ENCODE results near the gene PCNX2.

Gene PCNX2

DNA sequence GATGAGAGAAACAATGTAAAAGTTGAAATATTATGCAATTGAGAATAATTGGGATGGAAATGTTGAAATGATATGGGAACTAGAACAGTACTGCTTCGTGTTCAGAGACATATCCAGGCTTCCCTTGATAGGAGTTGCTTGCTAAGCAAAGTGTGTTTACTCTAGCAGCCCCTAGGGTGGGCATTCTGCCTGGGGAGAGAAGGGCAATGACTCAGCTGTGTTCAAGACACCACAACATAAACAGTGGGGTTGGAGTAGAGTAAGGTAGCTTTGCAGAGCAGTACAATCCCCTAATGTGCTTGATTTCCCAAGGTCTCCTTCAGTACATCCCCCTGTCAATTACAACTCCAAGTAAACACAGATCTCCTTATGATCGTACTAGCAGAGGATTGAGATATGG lies 4.8 kb upstream of the PCNX2 start:
- Histone ChIP-seq H3K9ac (ENCODE audit: low read length) (no peak overlapping the region), H3K4me1 (ENCODE audit: control insufficient read depth, insufficient read depth, low read length) (no peaks in the 10 kb centered on the region), H3K9me3 (ENCODE audit: control insufficient read depth, low read length) (no peaks in the 10 kb centered on the region), H3K27me3 (ENCODE audit: control insufficient read depth, insufficient read depth, low read length) (no peaks in the 10 kb centered on the region), H3K4me3 (ENCODE audit: low read length) (no peak overlapping the region), H3K36me3 (ENCODE audit: control insufficient read depth, insufficient read depth, low read length) (no peaks in the 10 kb centered on the region)

DNA sequence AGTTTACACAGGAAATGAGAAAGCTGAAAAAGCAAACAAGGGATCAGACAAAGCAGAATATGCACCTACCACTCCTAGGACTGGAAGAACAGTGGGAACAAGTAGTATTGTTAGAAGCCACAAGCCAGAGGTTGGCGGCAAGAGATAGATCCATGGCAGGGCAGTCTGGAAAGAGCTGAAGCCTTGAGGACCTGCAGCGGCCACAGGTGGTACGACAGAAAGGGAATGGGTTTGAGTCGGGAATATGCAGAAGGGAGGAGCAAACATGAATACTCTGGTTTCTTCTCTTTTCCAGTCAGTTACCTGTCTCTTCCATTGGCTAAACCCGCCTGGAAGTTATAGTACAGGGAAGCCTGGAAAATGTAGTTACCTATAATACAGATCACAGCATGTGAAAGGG lies 3.9 kb upstream of the PCNX2 start:
- Histone ChIP-seq H3K36me3 (ENCODE audit: control insufficient read depth, insufficient read depth, low read length) (no peaks in the 10 kb centered on the region), H3K4me1 (ENCODE audit: control insufficient read depth, insufficient read depth, low read length) (no peaks in the 10 kb centered on the region), H3K27me3 (ENCODE audit: control insufficient read depth, insufficient read depth, low read length) (no peaks in the 10 kb centered on the region), H3K4me3 (ENCODE audit: low read length) (no peak overlapping the region), H3K9me3 (ENCODE audit: control insufficient read depth, low read length) (no peaks in the 10 kb centered on the region), H3K9ac (ENCODE audit: low read length) (no peak overlapping the region)

DNA sequence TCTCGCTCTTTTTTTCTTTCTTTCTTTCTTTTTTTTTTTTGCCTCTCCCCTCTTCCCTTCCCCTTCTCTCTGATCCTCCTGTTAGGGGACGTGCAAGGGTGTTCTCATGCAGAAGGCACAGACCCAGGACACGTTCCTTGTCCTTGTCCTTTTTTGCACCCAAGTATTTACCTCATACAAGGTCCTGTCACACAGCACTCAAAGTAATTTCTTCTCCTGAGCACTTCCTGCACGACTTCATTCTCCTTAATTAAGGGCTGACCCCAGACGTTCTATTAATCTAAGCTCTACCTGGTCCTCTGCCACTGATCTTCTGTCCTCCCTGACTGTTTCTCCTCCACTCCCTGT lies 424 bp upstream of the PCNX2 start:
- Histone ChIP-seq H3K4me1 (ENCODE audit: control insufficient read depth, insufficient read depth, low read length) (no peaks in the 10 kb centered on the region), H3K27me3 (ENCODE audit: control insufficient read depth, insufficient read depth, low read length) (no peaks in the 10 kb centered on the region), H3K9ac (ENCODE audit: low read length) (peak overlapping the region; percentile 48), H3K36me3 (ENCODE audit: control insufficient read depth, insufficient read depth, low read length) (no peaks in the 10 kb centered on the region), H3K9me3 (ENCODE audit: control insufficient read depth, low read length) (no peaks in the 10 kb centered on the region), H3K4me3 (ENCODE audit: low read length) (no peak overlapping the region)

DNA sequence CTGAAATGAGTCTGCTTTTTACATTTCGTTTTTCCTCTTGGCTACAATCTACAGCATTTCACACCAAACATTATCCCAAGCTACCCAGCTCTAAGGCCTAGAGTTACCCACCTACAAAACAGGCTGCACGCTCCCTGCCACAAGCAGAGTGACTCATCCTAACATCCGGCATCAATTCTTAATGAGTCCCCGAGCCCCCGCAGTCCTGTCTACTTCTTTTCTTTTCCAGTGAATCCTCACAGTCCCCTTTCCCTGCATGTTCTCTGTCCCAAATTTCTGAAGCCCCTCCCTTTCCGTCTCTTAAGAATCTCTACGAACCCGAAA lies 650 bp downstream of the PCNX2 start:
- peak overlapping the region; percentile 48 for H3K9ac ChIP-seq (ENCODE audit: low read length)
- no peaks in the 10 kb centered on the region for H3K36me3 ChIP-seq (ENCODE audit: control insufficient read depth, insufficient read depth, low read length)
- no peaks in the 10 kb centered on the region for H3K9me3 ChIP-seq (ENCODE audit: control insufficient read depth, low read length)
- H3K27me3 ChIP-seq (ENCODE audit: control insufficient read depth, insufficient read depth, low read length): no peaks in the 10 kb centered on the region
- H3K4me3 ChIP-seq (ENCODE audit: low read length): peak overlapping the region; percentile 25
- no peaks in the 10 kb centered on the region for H3K4me1 ChIP-seq (ENCODE audit: control insufficient read depth, insufficient read depth, low read length)

DNA sequence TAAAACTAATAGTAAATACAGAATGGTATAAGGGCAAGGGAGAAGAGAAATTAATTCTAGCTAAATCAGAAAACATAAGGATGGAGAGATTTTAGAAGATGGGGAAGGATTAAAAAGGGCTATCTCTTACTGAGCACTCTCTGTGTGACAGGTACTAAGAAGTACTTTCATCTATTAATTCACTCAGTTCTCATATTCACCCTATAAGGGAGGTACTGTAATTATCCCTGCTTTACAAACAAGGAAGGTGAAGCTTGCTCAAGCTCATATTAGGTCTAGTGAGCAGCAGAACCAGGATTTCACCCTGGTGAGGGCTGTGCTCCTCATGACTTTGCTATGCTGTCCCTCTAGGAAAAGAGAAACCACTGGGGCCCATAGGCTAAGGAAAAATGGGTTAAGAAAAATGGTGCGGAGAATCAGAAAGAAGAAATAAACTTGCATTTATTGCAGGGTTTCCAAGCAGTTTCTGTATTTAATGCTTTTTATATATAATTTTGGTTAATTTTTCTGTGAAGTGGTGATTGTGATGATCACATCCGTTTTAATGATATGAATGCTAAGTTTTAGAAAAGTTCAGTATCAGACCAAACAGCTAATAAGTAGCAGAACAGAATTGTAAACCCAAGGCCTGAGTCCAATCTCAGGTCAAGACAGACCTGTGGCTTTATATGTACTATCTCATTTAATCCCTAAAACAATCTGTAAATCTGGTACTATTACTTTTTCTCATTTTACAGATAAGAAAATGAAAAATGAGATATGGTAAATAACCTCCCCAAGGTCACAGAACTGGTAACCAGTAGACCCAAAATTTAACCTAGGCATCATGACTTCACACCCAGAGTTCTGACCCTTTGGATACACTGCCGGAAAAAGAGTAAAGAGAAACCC lies 1.7 kb downstream of the PCNX2 start:
- H3K9me3 ChIP-seq (ENCODE audit: control insufficient read depth, low read length): no peaks in the 10 kb centered on the region
- no peaks in the 10 kb centered on the region for H3K4me1 ChIP-seq (ENCODE audit: control insufficient read depth, insufficient read depth, low read length)
- H3K9ac ChIP-seq (ENCODE audit: low read length): no peak overlapping the region
- no peaks in the 10 kb centered on the region for H3K27me3 ChIP-seq (ENCODE audit: control insufficient read depth, insufficient read depth, low read length)
- H3K4me3 ChIP-seq (ENCODE audit: low read length): no peak overlapping the region
- H3K36me3 ChIP-seq (ENCODE audit: control insufficient read depth, insufficient read depth, low read length): no peaks in the 10 kb centered on the region

DNA sequence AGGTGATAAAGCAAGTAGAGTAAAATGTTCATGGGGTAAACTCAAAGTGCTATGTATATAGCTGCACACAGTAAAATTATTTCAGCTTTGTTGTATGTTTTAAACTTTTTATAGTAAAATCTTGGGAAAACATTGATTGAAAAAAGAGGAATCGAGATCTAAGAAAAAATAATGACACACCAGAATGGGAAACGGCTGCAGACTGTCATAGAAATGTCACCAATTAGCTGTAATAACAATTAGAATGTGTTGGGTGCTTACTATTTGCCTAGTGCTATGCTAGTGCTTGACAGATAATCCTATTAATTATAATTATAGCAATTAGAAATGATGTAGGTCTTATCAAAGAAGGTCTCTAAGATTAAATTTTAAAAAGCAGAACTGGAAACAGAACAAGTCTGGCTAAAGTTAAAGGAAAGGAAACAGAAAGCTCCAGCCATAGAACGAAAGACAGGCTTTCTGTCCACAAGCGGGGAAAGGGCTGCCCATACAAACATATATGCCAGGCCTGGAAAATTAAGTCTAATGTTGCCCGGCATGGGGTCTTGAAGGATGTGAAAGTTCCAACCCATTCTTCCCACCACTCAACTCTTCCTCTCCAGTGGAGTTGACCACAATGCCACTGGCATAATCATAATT lies 5.0 kb downstream of the PCNX2 start:
- Histone ChIP-seq H3K9ac (ENCODE audit: low read length) (no peak overlapping the region), H3K9me3 (ENCODE audit: control insufficient read depth, low read length) (no peaks in the 10 kb centered on the region), H3K4me3 (ENCODE audit: low read length) (no peak overlapping the region), H3K4me1 (ENCODE audit: control insufficient read depth, insufficient read depth, low read length) (no peaks in the 10 kb centered on the region), H3K36me3 (ENCODE audit: control insufficient read depth, insufficient read depth, low read length) (no peaks in the 10 kb centered on the region), H3K27me3 (ENCODE audit: control insufficient read depth, insufficient read depth, low read length) (no peaks in the 10 kb centered on the region)

DNA sequence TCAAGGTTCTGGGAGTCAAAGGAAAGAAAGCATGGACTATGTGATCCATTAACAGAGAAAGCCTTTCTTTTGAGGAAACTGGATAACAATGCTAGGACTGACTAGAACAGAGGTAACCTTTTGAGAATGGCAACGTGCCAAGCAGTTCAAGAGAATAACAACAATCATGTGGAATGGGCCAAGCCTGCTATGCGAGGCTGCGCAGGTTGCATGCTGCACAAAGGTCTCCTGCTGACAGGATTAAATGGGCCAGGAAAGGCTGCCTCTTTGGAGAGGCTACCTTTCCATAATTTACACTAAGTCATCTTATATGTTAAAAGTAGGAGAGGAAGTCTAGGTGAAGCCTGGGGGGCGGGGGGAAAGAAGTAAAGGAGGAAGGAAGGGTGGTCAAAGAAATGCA lies 5.8 kb downstream of the PCNX2 start:
- Histone ChIP-seq H3K9ac (ENCODE audit: low read length) (no peak overlapping the region), H3K36me3 (ENCODE audit: control insufficient read depth, insufficient read depth, low read length) (no peaks in the 10 kb centered on the region), H3K4me3 (ENCODE audit: low read length) (no peak overlapping the region), H3K9me3 (ENCODE audit: control insufficient read depth, low read length) (no peaks in the 10 kb centered on the region), H3K4me1 (ENCODE audit: control insufficient read depth, insufficient read depth, low read length) (no peaks in the 10 kb centered on the region), H3K27me3 (ENCODE audit: control insufficient read depth, insufficient read depth, low read length) (no peaks in the 10 kb centered on the region)

DNA sequence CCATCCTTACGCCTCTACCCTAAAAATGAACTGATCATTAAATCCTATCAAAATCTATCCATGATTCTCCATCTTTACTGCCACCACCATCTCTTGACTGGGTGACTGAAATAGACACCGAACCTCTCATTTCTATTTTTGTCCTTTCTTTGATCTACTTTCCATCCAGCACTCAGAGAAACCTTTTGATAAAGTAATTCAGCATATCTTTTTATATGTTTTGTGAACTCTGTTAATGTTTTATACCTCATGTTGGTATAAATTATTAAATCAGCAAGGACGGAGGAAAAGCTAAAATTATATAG lies 13.0 kb downstream of the PCNX2 start:
- Histone ChIP-seq H3K9me3 (ENCODE audit: control insufficient read depth, low read length) (no peaks in the 10 kb centered on the region), H3K4me1 (ENCODE audit: control insufficient read depth, insufficient read depth, low read length) (no peaks in the 10 kb centered on the region), H3K36me3 (ENCODE audit: control insufficient read depth, insufficient read depth, low read length) (no peaks in the 10 kb centered on the region), H3K27me3 (ENCODE audit: control insufficient read depth, insufficient read depth, low read length) (no peaks in the 10 kb centered on the region), H3K9ac (ENCODE audit: low read length) (no peak overlapping the region), H3K4me3 (ENCODE audit: low read length) (no peak overlapping the region)

DNA sequence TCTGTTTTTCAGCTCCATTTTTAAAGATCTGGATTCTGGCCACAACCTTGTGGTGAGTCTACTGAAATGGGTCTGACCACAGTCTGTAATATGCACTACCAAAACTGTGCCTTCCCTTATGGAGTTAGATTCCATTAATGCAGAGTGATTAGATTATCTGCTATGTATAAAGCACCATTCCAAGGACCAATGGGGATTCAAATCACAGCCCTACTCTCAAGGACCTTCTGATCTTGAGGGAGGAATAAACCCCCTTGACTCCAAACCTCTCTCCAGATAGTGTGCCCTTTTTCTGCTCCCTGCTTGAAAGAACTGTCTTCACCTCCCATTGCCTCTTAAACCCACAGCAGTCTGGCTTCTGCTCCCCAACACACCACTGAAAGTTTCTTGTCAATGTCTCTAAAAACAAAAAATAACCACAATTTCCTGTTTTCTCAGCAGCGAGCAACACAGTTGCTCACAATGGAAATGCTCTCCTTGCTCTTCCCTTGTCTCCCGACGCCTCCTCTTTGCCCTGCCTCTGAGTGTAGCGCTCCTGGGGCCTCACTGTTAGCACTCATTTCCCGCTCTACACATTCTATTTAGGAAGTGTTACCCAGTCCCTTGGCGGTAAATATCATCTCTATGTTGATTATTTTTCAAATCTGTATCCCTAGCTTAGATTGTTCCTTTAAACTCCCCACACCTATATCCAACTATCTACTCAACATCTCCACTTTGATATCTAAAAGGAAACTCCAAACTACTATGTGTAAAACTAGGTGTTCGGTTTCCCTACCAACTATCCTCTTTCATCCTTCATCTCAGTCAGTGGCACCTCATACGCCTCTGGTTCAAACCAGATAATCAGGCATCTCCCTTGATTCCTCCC lies 13.6 kb downstream of the PCNX2 start:
- Histone ChIP-seq H3K9ac (ENCODE audit: low read length) (no peak overlapping the region), H3K9me3 (ENCODE audit: control insufficient read depth, low read length) (no peaks in the 10 kb centered on the region), H3K36me3 (ENCODE audit: control insufficient read depth, insufficient read depth, low read length) (no peaks in the 10 kb centered on the region), H3K27me3 (ENCODE audit: control insufficient read depth, insufficient read depth, low read length) (no peaks in the 10 kb centered on the region), H3K4me3 (ENCODE audit: low read length) (no peak overlapping the region), H3K4me1 (ENCODE audit: control insufficient read depth, insufficient read depth, low read length) (no peaks in the 10 kb centered on the region)

DNA sequence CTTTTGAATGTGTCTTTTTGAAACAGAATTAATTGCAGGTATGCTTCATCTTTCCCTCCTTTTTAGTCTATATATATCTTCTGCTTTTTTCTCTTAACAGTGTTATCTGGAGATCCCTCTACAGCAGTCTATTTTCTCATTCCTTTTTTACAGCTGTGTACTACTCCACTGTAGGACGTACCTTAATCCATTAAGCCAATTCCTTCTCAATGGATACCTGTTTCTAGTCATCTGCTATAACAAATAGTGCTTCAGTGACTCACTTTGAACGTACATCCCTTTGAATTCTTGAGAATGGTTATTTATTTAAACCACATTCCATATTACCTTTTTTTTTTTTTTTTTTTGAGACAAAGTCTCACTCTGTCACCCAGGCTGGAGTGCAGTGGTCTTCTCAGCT lies 15.6 kb downstream of the PCNX2 start:
- H3K4me1 ChIP-seq (ENCODE audit: control insufficient read depth, insufficient read depth, low read length): no peaks in the 10 kb centered on the region
- H3K9me3 ChIP-seq (ENCODE audit: control insufficient read depth, low read length): no peaks in the 10 kb centered on the region
- H3K36me3 ChIP-seq (ENCODE audit: control insufficient read depth, insufficient read depth, low read length): no peaks in the 10 kb centered on the region
- no peak overlapping the region for H3K9ac ChIP-seq (ENCODE audit: low read length)
- no peak overlapping the region for H3K4me3 ChIP-seq (ENCODE audit: low read length)
- H3K27me3 ChIP-seq (ENCODE audit: control insufficient read depth, insufficient read depth, low read length): no peaks in the 10 kb centered on the region

DNA sequence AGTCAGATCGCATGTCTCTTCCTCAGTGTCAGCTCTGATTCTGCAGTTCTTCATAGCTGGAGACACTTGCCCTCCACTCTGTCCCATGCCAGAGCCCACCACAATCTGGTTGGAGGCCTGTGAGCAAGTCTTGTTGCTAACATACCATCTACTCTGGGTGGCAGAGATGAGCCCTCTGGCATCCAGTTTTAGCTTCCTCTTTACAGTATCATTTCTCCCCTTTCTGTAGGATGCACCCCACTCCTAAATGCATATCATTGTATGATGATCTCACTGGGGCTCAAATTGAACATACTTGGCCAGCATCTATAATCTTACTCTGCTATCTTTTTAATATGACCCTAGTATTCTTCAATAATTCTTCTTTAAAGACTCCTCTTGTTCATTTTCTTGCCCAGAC lies 16.9 kb downstream of the PCNX2 start:
- H3K9ac ChIP-seq (ENCODE audit: low read length): no peak overlapping the region
- H3K4me1 ChIP-seq (ENCODE audit: control insufficient read depth, insufficient read depth, low read length): no peaks in the 10 kb centered on the region
- H3K9me3 ChIP-seq (ENCODE audit: control insufficient read depth, low read length): no peaks in the 10 kb centered on the region
- no peaks in the 10 kb centered on the region for H3K36me3 ChIP-seq (ENCODE audit: control insufficient read depth, insufficient read depth, low read length)
- no peak overlapping the region for H3K4me3 ChIP-seq (ENCODE audit: low read length)
- no peaks in the 10 kb centered on the region for H3K27me3 ChIP-seq (ENCODE audit: control insufficient read depth, insufficient read depth, low read length)

Measured in mucosa of stomach (tissue), 1 donor.